Astrocyte (in vitro differentiated cells and primary cell): ENCODE measurements around the gene MICU2. TPM values are rescaled to one million over a fixed set of nuclear protein-coding genes. Genes with fewer than 3 reads are reported as not detected.

Source experiments
- DNase-seq: peaks from one replicate; pipeline ENCODE4 v3.0.0-alpha.2; 2010; ENCODE audit warnings: low read depth
- FAIRE-seq: peaks from 2 replicates; lab custom pipeline; 2011; peaks lifted over from hg19 to GRCh38; lab: Jason Lieb, UNC
- H2AFZ ChIP-seq: 2 replicates; pipeline ENCODE4 v1.6.0; 2012; ENCODE audit warnings: low read depth, low read length, inconsistent platforms
- H3K27ac ChIP-seq: 2 replicates; pipeline ENCODE4 v1.5.1; 2011; ENCODE audit warnings: low read depth, low read length, inconsistent platforms
- H3K27me3 ChIP-seq: 2 replicates; pipeline ENCODE4 v1.6.0; 2011; ENCODE audit warnings: low read length, inconsistent platforms; ENCODE audit not compliant: insufficient read depth
- H3K36me3 ChIP-seq: 2 replicates; pipeline ENCODE4 v1.5.1; 2011; ENCODE audit warnings: low read length, inconsistent platforms; ENCODE audit not compliant: insufficient read depth
- H3K4me1 ChIP-seq: 2 replicates; pipeline ENCODE4 v1.5.1; 2011; ENCODE audit warnings: low read length, inconsistent platforms; ENCODE audit not compliant: insufficient read depth
- H3K4me2 ChIP-seq: 2 replicates; pipeline ENCODE4 v1.6.0; 2012; ENCODE audit warnings: low read length, inconsistent platforms
- H3K4me3 ChIP-seq: 2 replicates; pipeline ENCODE4 v1.5.1; 2011; ENCODE audit warnings: low read depth, mild to moderate bottlenecking, low read length, inconsistent platforms; ENCODE audit not compliant: insufficient read depth
- H3K79me2 ChIP-seq: 2 replicates; pipeline ENCODE4 v1.6.0; 2012; ENCODE audit warnings: mild to moderate bottlenecking, low read length, inconsistent platforms; ENCODE audit not compliant: insufficient read depth
- H3K9ac ChIP-seq: 2 replicates; pipeline ENCODE4 v1.6.0; 2012; ENCODE audit warnings: mild to moderate bottlenecking, low read length, inconsistent platforms
- H3K9me3 ChIP-seq: 2 replicates; pipeline ENCODE4 v1.5.1; 2012; ENCODE audit warnings: low read depth, mild to moderate bottlenecking, low read length, inconsistent platforms; ENCODE audit not compliant: insufficient read depth
- H4K20me1 ChIP-seq: 2 replicates; pipeline ENCODE4 v1.6.0; 2012; ENCODE audit warnings: low read length, inconsistent platforms; ENCODE audit not compliant: insufficient read depth
- H3K27ac Mint-ChIP-seq: one replicate; pipeline ENCODE4 v1.8.0; 2021; ENCODE audit warnings: mild to moderate bottlenecking, mixed read lengths; ENCODE audit not compliant: unreplicated experiment
- H3K27me3 Mint-ChIP-seq: one replicate; pipeline ENCODE4 v1.8.0; 2021; ENCODE audit warnings: low read depth, mixed read lengths; ENCODE audit not compliant: unreplicated experiment
- H3K36me3 Mint-ChIP-seq: one replicate; pipeline ENCODE4 v1.8.0; 2021; ENCODE audit warnings: low read depth, mixed read lengths; ENCODE audit not compliant: unreplicated experiment
- H3K4me1 Mint-ChIP-seq: one replicate; pipeline ENCODE4 v1.8.0; 2021; ENCODE audit warnings: low read depth, mixed read lengths; ENCODE audit not compliant: unreplicated experiment
- H3K4me3 Mint-ChIP-seq: one replicate; pipeline ENCODE4 v1.8.0; 2021; ENCODE audit warnings: mild to moderate bottlenecking, moderate library complexity, mixed read lengths; ENCODE audit not compliant: unreplicated experiment
- H3K9me3 Mint-ChIP-seq: one replicate; pipeline ENCODE4 v1.8.0; 2021; ENCODE audit warnings: mild to moderate bottlenecking, mixed read lengths; ENCODE audit not compliant: unreplicated experiment
- CTCF ChIP-seq: IDR thresholded peaks from 2 replicates; pipeline ENCODE4 v1.5.1; 2011; ENCODE audit warnings: low read depth, mild to moderate bottlenecking, inconsistent platforms, low read length, moderate library complexity; ENCODE audit not compliant: insufficient read depth
- EZH2 ChIP-seq: IDR thresholded peaks from 2 replicates; pipeline ENCODE4 v1.6.1; 2012; ENCODE audit warnings: mild to moderate bottlenecking, low read length, inconsistent platforms; ENCODE audit not compliant: insufficient read depth
- total RNA-seq: library from RNA; stranded (reverse); gene quantifications from 2 replicates; pipeline ENCODE4 v1.2.1, GENCODE V29; 2021

MICU2 gene
- total RNA-seq, 1 donor from 2014 or later = 31.8 TPM

- Histone ChIP-seq H3K36me3 (no peaks in the 10 kb centered on the region), H3K27me3 (no peaks in the 10 kb centered on the region), H3K9ac (no peak overlapping the region), H3K4me1 (no peaks in the 10 kb centered on the region), H3K4me3 (no peak overlapping the region), H3K4me2 (no peak overlapping the region), H3K9me3 (no peaks in the 10 kb centered on the region), H3K79me2 (peaks cover 92% of the 10 kb centered on the region), H4K20me1 (peaks cover 48% of the 10 kb centered on the region), H2AFZ (no peak overlapping the region), H3K27ac (no peak overlapping the region)
- Mint-ChIP-seq H3K27ac (no peak overlapping the region), H3K9me3 (peaks cover 3% of the 10 kb centered on the region), H3K4me1 (peaks cover 11% of the 10 kb centered on the region), H3K4me3 (no peak overlapping the region), H3K36me3 (no peaks in the 10 kb centered on the region), H3K27me3 (no peaks in the 10 kb centered on the region)
- DNase-seq = no peak
- TF ChIP-seq CTCF = no peak
- no peak for FAIRE-seq
Observed at GRCh38 chr13:21453387-21454081, 150.4 kb downstream of the MICU2 start.

- Mint-ChIP-seq H3K4me3 (no peak overlapping the region), H3K27ac (no peak overlapping the region), H3K36me3 (peaks cover 5% of the 10 kb centered on the region), H3K27me3 (no peaks in the 10 kb centered on the region), H3K4me1 (peaks cover 2% of the 10 kb centered on the region), H3K9me3 (peaks cover 9% of the 10 kb centered on the region)
- peaks cover 79% of the 10 kb centered on the region for H3K79me2 ChIP-seq
- TF ChIP-seq CTCF = no peak
- no peak for TF ChIP-seq EZH2
- H3K9me3 ChIP-seq = no peaks in the 10 kb centered on the region
- H3K36me3 ChIP-seq = no peaks in the 10 kb centered on the region
- no peak overlapping the region for H3K4me3 ChIP-seq
- no peak overlapping the region for H2AFZ ChIP-seq
- no peak for DNase-seq
- H3K27me3 ChIP-seq = no peaks in the 10 kb centered on the region
- peaks cover 35% of the 10 kb centered on the region for H4K20me1 ChIP-seq
- H3K27ac ChIP-seq = no peak overlapping the region
- no peak for FAIRE-seq
- H3K9ac ChIP-seq = no peak overlapping the region
- H3K4me2 ChIP-seq = no peak overlapping the region
- H3K4me1 ChIP-seq = no peaks in the 10 kb centered on the region
Observed at GRCh38 chr13:21450936-21451335, 153.0 kb downstream of the MICU2 start.

- H3K4me3 Mint-ChIP-seq = no peak overlapping the region
Observed at GRCh38 chr13:21446656-21447055, 157.3 kb downstream of the MICU2 start.

More at GRCh38 chr13:21446656-21447055, 157.3 kb downstream of the MICU2 start:
- no peaks in the 10 kb centered on the region for H3K27me3 ChIP-seq
- no peak overlapping the region for H3K27ac ChIP-seq
- H3K27ac Mint-ChIP-seq = no peak overlapping the region
- H3K4me1 Mint-ChIP-seq = no peaks in the 10 kb centered on the region
- no peak for FAIRE-seq
- peaks cover 28% of the 10 kb centered on the region for H4K20me1 ChIP-seq
- H3K4me1 ChIP-seq = no peaks in the 10 kb centered on the region
- H3K9me3 ChIP-seq = no peaks in the 10 kb centered on the region
- no peaks in the 10 kb centered on the region for H3K27me3 Mint-ChIP-seq
- no peak for TF ChIP-seq CTCF
- TF ChIP-seq EZH2 = no peak
- no peak overlapping the region for H3K9ac ChIP-seq
- H3K36me3 ChIP-seq = no peaks in the 10 kb centered on the region
- H3K36me3 Mint-ChIP-seq = peaks cover 5% of the 10 kb centered on the region
- no peak overlapping the region for H2AFZ ChIP-seq
- H3K79me2 ChIP-seq = peaks cover 72% of the 10 kb centered on the region
- no peak overlapping the region for H3K4me3 ChIP-seq
- peaks cover 6% of the 10 kb centered on the region for H3K9me3 Mint-ChIP-seq
- DNase-seq = no peak
- no peak overlapping the region for H3K4me2 ChIP-seq
